Adrenal gland (tissue), 12 donors: Measurements from ENCODE around the gene SLC35D1. TPM values are rescaled to one million over a fixed set of nuclear protein-coding genes. Genes with fewer than 3 reads are reported as not detected.

Source experiments
- DNase-seq, 7 donors: peaks; one replicate each; pipeline ENCODE4 v3.0.0-alpha.2; 2019 to 2020
- H3K27ac ChIP-seq, 5 donors: fragments of 200-600 bp; sonication (generic) in 4 of 5; 1 replicate in 3 of 5; 2 replicates in 2 of 5; pipeline versions ENCODE4 v1.5.1 to v1.8.0; 2016 to 2020; ENCODE audit warnings: mild to moderate bottlenecking in 1 of 5
- H3K27me3 ChIP-seq: fragments of 200-600 bp; 2 replicates; pipeline ENCODE4 v1.8.0; 2021
- H3K36me3 ChIP-seq, 2 donors: fragments of 200-600 bp; replicated peaks in 1 of 2; 1 replicate in 1 of 2; 2 replicates in 1 of 2; pipeline versions ENCODE4 v1.5.1 to v1.8.0; 2018 to 2022
- H3K4me1 ChIP-seq, 2 donors: fragments of 200-600 bp; replicated peaks in 1 of 2; 1 replicate in 1 of 2; 2 replicates in 1 of 2; pipeline versions ENCODE4 v1.5.1 to v1.8.0; 2018 to 2021
- H3K4me3 ChIP-seq, 4 donors: fragments of 200-600 bp; sonication (generic) in 3 of 4; one replicate each; pipeline ENCODE4 v1.5.1; 2016 to 2018
- H3K9me3 ChIP-seq, 3 donors: fragments of 200-600 bp; sonication (generic) in 1 of 3; replicated peaks in 1 of 3; 1 replicate in 2 of 3; 2 replicates in 1 of 3; pipeline versions ENCODE4 v1.5.1 to v1.8.0; 2016 to 2021
- CTCF ChIP-seq, 6 experiments: fragments of 450-650 bp in 4 of 6; fragments of 200-600 bp in 2 of 6; sonication (generic) in 1 of 6; IDR thresholded peaks; 1 replicate in 5 of 6; 2 replicates in 1 of 6; pipeline versions ENCODE4 v1.5.1 to v1.8.0; 2016 to 2021; ENCODE audit warnings: antibody characterized with exemption in 6 of 6, mild to moderate bottlenecking in 2 of 6, moderate library complexity in 1 of 6
- POLR2A ChIP-seq, 2 donors: fragments of 450-650 bp; IDR thresholded peaks; one replicate each; pipeline ENCODE4 v1.6.1; 2017; ENCODE audit warnings: antibody characterized with exemption in 2 of 2, mild to moderate bottlenecking in 2 of 2, moderate library complexity in 1 of 2
- WGBS, 4 donors: extraction: QIAGEN DNeasy Blood & Tissue Kit in 2 of 4; methylation state at CpG; one replicate each; pipeline versions ENCODE4 v1.1.5 to v1.1.7; 2013 to 2017; 5-methylcytosine and 5-hydroxymethylcytosine counted together
- intact Hi-C, 2 donors: fragments of 100-400 bp; cut with DNase I; formaldehyde crosslinking; loops; one replicate each; pipeline versions ENCODE4 v1.14.1 to v1.15.0; 2022 to 2023
- polyA plus RNA-seq, 3 donors: library from polyadenylated mRNA; stranded (reverse); fragments of 200-250 nt in 2 of 3; fragments of 350-450 nt in 1 of 3; fragmentation: Illumina TruSeq in 1 of 3; extraction: RNeasy Lipid Tissue Mini Kit (QIAGEN cat#74804) in 1 of 3; gene quantifications; one replicate each; pipeline ENCODE4 v1.2.3, GENCODE V29; 2013 to 2014
- total RNA-seq, 9 donors: library from RNA; depleted of rRNA in 4 of 9; stranded (reverse); fragments of >200 nt in 4 of 9; fragments of 120-200 nt in 1 of 9; fragmentation: NEBNext Ultra II Directional in 1 of 9; extraction: Animal tissue kit (Norgen Biotek cat#: 25700) in 1 of 9; gene quantifications; one replicate each; pipeline versions ENCODE4 v1.1.0 to v1.2.4, GENCODE V29; 2013 to 2023
- donor health status: healthy with polysubstance abuse.
- donor health status: Bipolar disorder and iron deficiency.
- donor health status: DM: yes; HTN: yes; CAD: no.
- donor health status: DM: no; HTN: no; CAD: no.
- donor health status: DM: no; HTN: no; CAD: no.
- donor health status: DM: yes; HTN: yes; CAD: no.

SLC35D1 gene
- total and polyA plus RNA-seq, 12 donors, result 1.9 to 34.7 (median 13.7) TPM

GRCh38 chr1:67085326-67085725, 31.4 kb upstream of the SLC35D1 start:
- no peak overlapping the region for H3K4me3 ChIP-seq
- DNase-seq, result no peak
- H3K4me1 ChIP-seq, result no peaks in the 10 kb centered on the region
- H3K9me3 ChIP-seq, result no peaks in the 10 kb centered on the region
- TF ChIP-seq POLR2A (IDR thresholded peaks at IDR 0.05) (no peak), CTCF (IDR thresholded peaks at IDR 0.05) (no peak)
- H3K27me3 ChIP-seq, result no peaks in the 10 kb centered on the region
- H3K36me3 ChIP-seq, result no peaks in the 10 kb centered on the region
- intact Hi-C loops, result no loop called here
- 39 to 47% (median 42%) methylated on average over 2 of the region's 2 CpGs for WGBS, 4 donors
- H3K27ac ChIP-seq, result no peak overlapping the region

- Histone ChIP-seq H3K27ac (no peak overlapping the region), H3K36me3 (no peaks in the 10 kb centered on the region), H3K4me1 (no peaks in the 10 kb centered on the region), H3K27me3 (no peaks in the 10 kb centered on the region), H3K9me3 (no peaks in the 10 kb centered on the region), H3K4me3 (no peak overlapping the region)
- WGBS, 4 donors, result 95 to 96% (median 95%) methylated on average over 7 to 9 of the region's 9 CpGs
- intact Hi-C loops, result no loop called here
- no peak for TF ChIP-seq POLR2A (IDR thresholded peaks at IDR 0.05)
- TF ChIP-seq CTCF (IDR thresholded peaks at IDR 0.05), result no peak
- no peak for DNase-seq
Observed at GRCh38 chr1:67084765-67085318, 30.9 kb upstream of the SLC35D1 start.

GRCh38 chr1:67078291-67078690, 24.3 kb upstream of the SLC35D1 start:
- TF ChIP-seq CTCF (IDR thresholded peaks at IDR 0.05) (no peak), POLR2A (IDR thresholded peaks at IDR 0.05) (no peak)
- no peak overlapping the region for H3K4me3 ChIP-seq
- H3K4me1 ChIP-seq, result no peaks in the 10 kb centered on the region
- H3K27ac ChIP-seq, result no peak overlapping the region
- H3K9me3 ChIP-seq, result no peaks in the 10 kb centered on the region
- no peaks in the 10 kb centered on the region for H3K36me3 ChIP-seq
- no peak for DNase-seq
- no peaks in the 10 kb centered on the region for H3K27me3 ChIP-seq
- intact Hi-C loops, result no loop called here
- 90 to 97% (median 95%) methylated on average over 3 of the region's 3 CpGs for WGBS, 4 donors

GRCh38 chr1:67077593-67077992, 23.6 kb upstream of the SLC35D1 start:
- H3K27ac ChIP-seq, result no peak overlapping the region
- intact Hi-C loops, result no loop called here
- no peaks in the 10 kb centered on the region for H3K9me3 ChIP-seq
- no peak for TF ChIP-seq CTCF (IDR thresholded peaks at IDR 0.05)
- no peak for TF ChIP-seq POLR2A (IDR thresholded peaks at IDR 0.05)
- H3K27me3 ChIP-seq, result no peaks in the 10 kb centered on the region
- no peak overlapping the region for H3K4me3 ChIP-seq
- no peak for DNase-seq
- no peaks in the 10 kb centered on the region for H3K36me3 ChIP-seq
- H3K4me1 ChIP-seq, result no peaks in the 10 kb centered on the region
- 90 to 100% (median 97%) methylated on average over 1 of the region's 1 CpG for WGBS, 4 donors
